Panc1 (cell line): ENCODE measurements around the gene DLGAP1. TPM values are rescaled to one million over a fixed set of nuclear protein-coding genes. Genes with fewer than 3 reads are reported as not detected.
"Not testable (repeated sequence)": the region's sequence is repeated elsewhere in the genome, so short reads cannot be mapped to it uniquely, and the experiment has no call there.

Experiments used
- ATAC-seq: fragments of 200-7000 bp; cut with Tn5 transposase; 2 replicates; pipeline ENCODE4 v1.9.1; 2020; ENCODE audit warnings: mild to moderate bottlenecking, moderate library complexity
- BruUV-seq: library from RNA; stranded (reverse); fragments of 400-500 nt; replicated peaks from 2 replicates; lab custom pipeline; 2021; lab: Mats Ljungman, UMichigan
- CTCF ChIA-PET: fragments of 300-600 bp; sonication (Branson Sonifier 250); formaldehyde crosslinking; loops from one replicate; lab custom pipeline; 2022; ENCODE audit warnings: antibody characterized with exemption; lab: Charles Lee
- POLR2A ChIA-PET: fragments of 300-600 bp; sonication (Branson Sonifier 250); formaldehyde crosslinking; loops from one replicate; lab custom pipeline; 2022; ENCODE audit warnings: antibody characterized with exemption; lab: Charles Lee
- DNase-seq: peaks from one replicate; pipeline ENCODE4 v3.0.0-alpha.2; 2010; ENCODE audit warnings: low read depth, low spot score
- H3K27ac ChIP-seq: 2 replicates; pipeline ENCODE4 v1.5.1; 2011; ENCODE audit warnings: mild to moderate bottlenecking, low read length, inconsistent platforms
- H3K27me3 ChIP-seq: fragments of 200-500 bp; sonication (Bioruptor generic); 2 replicates; pipeline ENCODE4 v1.6.0; 2014; ENCODE audit warnings: low read length, inconsistent platforms; ENCODE audit not compliant: control insufficient read depth, insufficient read depth
- H3K36me3 ChIP-seq: fragments of 200-500 bp; sonication (Bioruptor generic); 2 replicates; pipeline ENCODE4 v1.5.1; 2014; ENCODE audit warnings: inconsistent platforms, mild to moderate bottlenecking, low read length, moderate library complexity; ENCODE audit not compliant: control insufficient read depth, insufficient read depth
- H3K4me1 ChIP-seq: 2 replicates; pipeline ENCODE4 v1.5.1; 2011; ENCODE audit warnings: inconsistent platforms, mild to moderate bottlenecking, low read length, moderate library complexity; ENCODE audit not compliant: control insufficient read depth, insufficient read depth
- H3K4me3 ChIP-seq, 2 experiments: 2 replicates each; pipeline ENCODE4 v1.5.1; 2011 to 2012; ENCODE audit warnings: low read depth in 2 of 2, low read length in 2 of 2, mild to moderate bottlenecking in 2 of 2, inconsistent platforms in 1 of 2, moderate library complexity in 1 of 2
- H3K9me3 ChIP-seq: fragments of 200-500 bp; sonication (Bioruptor generic); 2 replicates; pipeline ENCODE4 v1.5.1; 2014; ENCODE audit warnings: low read depth, mild to moderate bottlenecking, inconsistent platforms, low read length, moderate library complexity; ENCODE audit not compliant: control insufficient read depth, insufficient read depth
- CTCF ChIP-seq: fragments of 450-650 bp; IDR thresholded peaks from 2 replicates; pipeline ENCODE4 v1.5.1; 2017; ENCODE audit warnings: mild to moderate bottlenecking
- POLR2AphosphoS5 ChIP-seq: IDR thresholded peaks from 2 replicates; pipeline ENCODE4 v1.6.1; 2012; ENCODE audit warnings: mild to moderate bottlenecking, low read depth, low read length, moderate library complexity
- REST ChIP-seq, 2 experiments: IDR thresholded peaks; 2 replicates each; pipeline ENCODE4 v1.6.1; 2011 to 2012; ENCODE audit warnings: low read depth in 2 of 2, control low read depth in 1 of 2, low read length in 1 of 2, mild to moderate bottlenecking in 1 of 2, moderate library complexity in 1 of 2; ENCODE audit not compliant: insufficient read depth in 1 of 2
- SIN3A ChIP-seq: IDR thresholded peaks from 2 replicates; pipeline ENCODE4 v1.6.1; 2012; ENCODE audit warnings: low read depth, mild to moderate bottlenecking, low read length, moderate library complexity, borderline replicate concordance; ENCODE audit not compliant: insufficient read depth
- TCF7L2 ChIP-seq: IDR thresholded peaks from 2 replicates; pipeline ENCODE4 v1.6.1; 2011; ENCODE audit warnings: mild to moderate bottlenecking, low read depth, low read length, inconsistent platforms
- in situ Hi-C: cut with HindIII; loops from 2 replicates; pipeline ENCODE4 v1.10.0; 2016; ENCODE audit warnings: low sequenced_read_pairs, low pct_unique_long_range_greater_than_20kb
- intact Hi-C: fragments of 100-400 bp; cut with micrococcal nuclease; formaldehyde crosslinking; loops from one replicate; pipeline ENCODE4 v1.10.0; 2022; ENCODE audit not compliant: unreplicated experiment
- total RNA-seq: library from RNA; stranded (reverse); gene quantifications from one replicate; pipeline ENCODE4 v1.2.1, GENCODE V29; 2021; ENCODE audit not compliant: unreplicated experiment

Gene DLGAP1
- total RNA-seq, 1 experiment from 2014 or later: 1.8 TPM

GRCh38 chr18:3703732-3704176 lies 751.4 kb downstream of the DLGAP1 start:
- Histone ChIP-seq H3K9me3 (no peaks in the 10 kb centered on the region), H3K4me3 (no peak overlapping the region), H3K36me3 (no peaks in the 10 kb centered on the region), H3K27ac (peak overlapping the region; percentile 90), H3K4me1 (peaks cover 29% of the 10 kb centered on the region), H3K27me3 (no peaks in the 10 kb centered on the region)
- peak; percentile 45 for DNase-seq
- ATAC-seq: peak; percentile 97
- POLR2A ChIA-PET: no interaction called here
- in situ Hi-C loops (no loop called here), intact Hi-C loops (loop anchor here (2.0 to 5.0 kb wide), 2 partner anchors 165 to 294 kb away; no protein-coding TSS in a partner anchor)
- peak; percentile 90 for TF ChIP-seq CTCF
- TF ChIP-seq POLR2AphosphoS5: no peak
- no peak for TF ChIP-seq REST (IDR thresholded peaks at IDR 0.05; ENCODE audit: insufficient read depth in 1 of 2, low read depth in 2 of 2, low read length in 1 of 2)
- no peak for TF ChIP-seq TCF7L2
- TF ChIP-seq SIN3A: no peak
- BruUV-seq: no TSS peak
- CTCF ChIA-PET: interaction anchor here (1.3 kb wide), 1 partner anchor 67 kb away, joined by 5 read pairs; no protein-coding TSS in a partner anchor

- H3K36me3 ChIP-seq, H3K4me3 ChIP-seq, in situ Hi-C loops, H3K27me3 ChIP-seq, ATAC-seq, DNase-seq, BruUV-seq, CTCF ChIA-PET, H3K9me3 ChIP-seq: not testable (repeated sequence)
- POLR2A ChIA-PET: interaction anchor here (0.6 kb wide), 1 partner anchor 295 kb away, joined by 5 read pairs; no protein-coding TSS in a partner anchor
- intact Hi-C loops: loop anchor here (5.0 kb wide), 1 partner anchor 297 kb away; no protein-coding TSS in a partner anchor
- Histone ChIP-seq H3K4me1 (peaks cover 20% of the 10 kb centered on the region), H3K27ac (peak overlapping the region; percentile 59; the same call in 1 of the 2 replicates)
Observed at GRCh38 chr18:3699707-3700567, 755.2 kb downstream of the DLGAP1 start.

GRCh38 chr18:3694030-3694778 lies 760.9 kb downstream of the DLGAP1 start:
- H3K9me3 ChIP-seq, H3K4me3 ChIP-seq, DNase-seq, POLR2A ChIA-PET, ATAC-seq, BruUV-seq, H3K4me1 ChIP-seq, H3K36me3 ChIP-seq, H3K27me3 ChIP-seq, intact Hi-C loops, in situ Hi-C loops, H3K27ac ChIP-seq: not testable (repeated sequence)
- CTCF ChIA-PET: interaction anchor here (0.6 kb wide), 1 partner anchor 9 kb away, joined by 7 read pairs; no protein-coding TSS in a partner anchor
